NCI-H146 treated with DMSO at 0.1 percent for 48 hours (cell line): Measurements from ENCODE around the gene WWOX.
A peak's percentile ranks its signal among the peaks of the same experiment; 100 is the strongest.

Experiments
- DNase-seq: peaks from one replicate; lab custom pipeline; 2025; ENCODE audit not compliant: unreplicated experiment; lab: John Stamatoyannopoulos, UW

The WWOX gene

DNA sequence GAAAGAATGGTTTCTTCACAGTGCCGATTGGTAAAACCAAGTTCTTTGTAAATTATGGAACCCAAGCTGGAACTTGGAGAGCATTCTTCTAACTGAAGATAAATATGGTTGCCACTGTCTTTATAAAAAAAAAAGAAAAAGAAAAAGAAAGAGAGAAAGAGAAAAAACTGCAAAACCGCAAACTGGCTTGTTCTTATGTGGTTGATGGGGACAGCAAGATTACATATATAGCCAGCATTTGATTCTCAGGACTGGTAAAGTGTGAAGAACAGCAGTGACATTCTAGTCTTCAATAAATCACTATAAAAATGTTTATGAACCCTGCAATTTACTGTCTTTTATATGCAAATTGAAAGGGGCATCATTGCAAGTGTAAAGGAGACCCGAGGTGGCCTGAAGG, 896.0 kb downstream of the WWOX start:
- DNase-seq = no peak

DNA sequence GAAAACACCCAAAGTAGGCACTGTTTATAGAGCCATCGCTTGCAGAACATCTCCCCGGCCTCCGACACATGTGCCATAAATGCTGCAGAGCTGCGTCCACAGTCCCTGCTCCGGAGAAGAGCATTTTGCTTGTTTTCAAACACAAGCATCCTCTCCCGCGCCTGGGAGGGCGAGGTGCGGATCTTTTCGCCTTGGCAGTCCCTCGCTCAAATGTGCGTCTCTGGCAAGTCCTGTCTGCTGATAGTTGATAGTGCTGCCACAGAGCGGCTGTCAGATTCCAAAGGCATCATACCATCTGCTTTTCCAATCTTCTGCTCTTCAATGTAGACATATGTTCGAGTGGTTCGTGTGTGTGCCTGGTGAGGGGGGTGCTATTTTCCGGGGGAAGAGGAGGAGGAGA, 897.3 kb downstream of the WWOX start:
- no peak for DNase-seq

DNA sequence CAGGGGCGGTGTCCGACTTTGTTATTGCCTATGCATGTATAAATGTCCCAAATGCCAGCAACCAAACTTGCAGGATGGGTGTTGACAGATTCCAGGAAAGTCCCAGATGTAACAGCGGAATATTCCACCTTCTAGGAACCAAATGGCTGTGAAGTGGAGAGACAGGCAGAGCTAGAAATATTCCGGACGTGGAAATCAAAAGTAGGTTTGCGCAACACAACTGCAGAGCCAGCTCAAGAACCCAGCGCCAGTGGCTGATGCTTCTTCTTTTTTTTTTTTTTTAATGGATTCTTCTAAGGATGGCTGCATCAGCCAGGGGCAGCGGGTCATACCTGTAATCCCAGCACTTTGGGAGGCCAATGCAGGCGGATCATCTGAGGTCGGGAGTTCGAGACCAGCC, 899.4 kb downstream of the WWOX start:
- no peak for DNase-seq

GRCh38 chr16:79001156-79001967, 901.9 kb downstream of the WWOX start:
- no peak for DNase-seq

DNA sequence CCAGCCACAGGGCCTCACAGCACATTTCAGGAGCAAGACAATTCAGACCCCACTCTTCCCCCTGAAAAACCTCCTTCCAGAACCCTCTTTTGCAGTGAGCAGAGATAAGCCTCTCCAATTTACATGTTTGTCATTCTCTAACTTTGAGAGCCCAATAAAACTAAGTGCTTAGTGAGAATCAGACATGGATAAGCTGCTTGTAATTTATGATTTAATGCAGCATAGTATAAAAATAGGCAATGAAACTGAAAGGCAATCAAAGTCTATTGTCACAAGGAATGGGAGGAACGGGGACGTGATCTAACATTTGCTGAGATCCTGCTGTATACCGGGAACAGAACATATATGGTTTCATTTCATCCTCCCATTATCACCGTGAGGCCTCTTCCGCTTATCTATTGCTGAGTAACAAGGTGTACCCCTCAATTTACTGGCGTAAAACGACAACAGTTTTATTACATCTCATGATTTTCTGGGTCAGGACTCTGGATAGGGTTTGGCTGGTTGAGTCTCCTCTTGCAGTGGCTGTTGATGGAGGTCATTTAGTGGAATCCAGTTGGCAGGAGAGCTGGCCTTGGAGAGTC, 903.7 kb downstream of the WWOX start:
- DNase-seq = no peak

DNA sequence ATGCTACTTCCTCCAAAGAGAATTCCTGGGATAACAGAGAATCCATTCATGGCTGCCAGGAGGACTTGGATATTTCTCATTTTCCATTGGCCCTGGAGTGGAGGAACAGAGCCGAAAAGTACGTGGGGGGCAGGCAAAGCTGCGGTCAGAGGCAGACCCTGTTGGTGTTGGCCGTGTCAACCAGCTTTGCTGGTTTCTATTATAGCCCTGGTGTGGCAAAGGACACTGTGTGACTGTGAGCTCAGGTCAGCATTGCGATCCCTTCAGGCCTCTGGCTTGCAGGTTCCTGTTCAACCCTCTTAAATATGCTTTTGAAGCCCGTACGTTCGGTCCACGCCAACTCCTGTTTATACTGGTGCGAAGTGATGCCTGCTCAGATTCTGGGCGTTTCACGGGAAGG, 904.9 kb downstream of the WWOX start:
- DNase-seq = no peak

DNA sequence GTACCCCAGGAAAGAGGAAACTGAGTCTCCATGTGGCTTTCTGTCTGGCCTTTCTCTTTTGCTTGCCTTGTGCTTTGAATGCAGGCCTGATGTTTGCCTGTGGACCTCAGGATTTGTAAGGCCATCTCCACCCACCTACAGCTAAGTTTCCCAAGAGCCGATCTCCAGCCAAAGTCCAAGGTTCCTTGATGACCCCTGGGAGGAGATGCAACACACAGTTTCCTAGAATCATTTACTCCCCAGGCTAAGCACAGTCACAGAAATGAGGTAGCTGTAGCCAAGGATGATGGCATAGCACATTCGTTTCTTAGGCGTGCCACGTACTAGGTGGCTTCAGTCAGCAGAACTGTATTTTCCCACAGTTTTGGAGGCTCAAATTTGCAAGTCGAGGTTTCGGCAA, 905.6 kb downstream of the WWOX start:
- DNase-seq = no peak

DNA sequence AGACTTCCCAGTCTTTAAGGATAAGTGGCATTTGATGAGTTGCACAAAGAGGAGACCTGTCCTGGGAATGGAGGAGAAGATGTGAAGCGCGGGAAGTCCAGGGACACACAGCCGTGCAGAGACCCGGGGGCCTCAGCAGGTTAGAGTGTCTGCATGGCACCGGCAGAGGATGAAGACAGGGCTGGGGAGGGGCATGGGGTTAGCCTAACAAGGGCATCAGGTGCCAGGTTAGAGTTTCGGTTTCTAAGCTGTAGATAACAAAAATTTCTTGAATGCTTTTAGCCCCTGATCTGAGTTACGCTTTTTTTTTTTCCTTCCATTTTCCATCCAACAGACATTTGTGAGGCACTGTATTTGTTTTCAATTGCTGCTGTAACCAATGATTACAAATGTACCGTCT, 906.8 kb downstream of the WWOX start:
- DNase-seq = no peak

- no peak for DNase-seq
These were observed 907.3 kb downstream of the WWOX start for GRCh38 chr16:79006765-79007164.

GRCh38 chr16:79007614-79008013, 908.2 kb downstream of the WWOX start:
- no peak for DNase-seq

DNA sequence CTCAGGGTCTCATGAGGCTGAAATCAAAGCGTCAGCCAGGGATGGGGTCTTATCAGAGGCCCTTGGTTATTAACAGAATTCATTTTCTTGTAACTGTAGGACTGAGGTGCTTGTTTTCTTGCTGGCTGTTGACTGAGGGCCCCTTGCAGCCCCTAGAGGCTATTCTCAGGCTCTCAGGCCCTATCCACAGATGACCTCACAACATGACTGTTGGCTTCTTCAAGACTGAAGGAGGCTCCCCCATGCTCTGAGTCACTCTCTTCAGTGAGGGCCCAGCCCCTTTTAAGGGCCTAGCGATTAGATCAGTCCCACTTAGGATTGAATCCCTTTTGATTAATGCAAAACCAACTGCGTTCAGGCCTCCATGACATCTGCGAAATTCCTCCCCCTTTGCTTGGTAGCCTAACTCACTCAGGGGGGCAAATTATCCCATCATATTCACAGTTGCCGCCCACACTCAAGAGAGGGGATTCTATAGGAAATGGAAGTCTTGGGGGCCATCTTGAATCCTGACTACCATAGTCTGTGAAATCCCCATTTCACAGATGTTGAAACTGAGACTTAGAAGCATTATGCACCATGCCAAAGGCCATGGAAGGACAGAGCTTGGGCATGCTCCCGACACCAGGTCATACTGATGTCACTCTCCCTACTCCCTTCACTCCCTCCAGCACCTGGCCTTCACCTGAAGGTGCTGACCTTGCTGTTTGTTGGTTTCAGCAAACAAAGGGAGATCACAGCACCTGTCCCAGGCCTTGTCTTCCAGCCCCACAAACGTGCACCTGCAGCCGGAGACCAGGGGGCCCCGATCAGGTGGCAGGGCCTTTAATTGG, 908.8 kb downstream of the WWOX start:
- no peak for DNase-seq

GRCh38 chr16:79008869-79009179, 909.4 kb downstream of the WWOX start:
- peak; percentile 92 for DNase-seq

DNA sequence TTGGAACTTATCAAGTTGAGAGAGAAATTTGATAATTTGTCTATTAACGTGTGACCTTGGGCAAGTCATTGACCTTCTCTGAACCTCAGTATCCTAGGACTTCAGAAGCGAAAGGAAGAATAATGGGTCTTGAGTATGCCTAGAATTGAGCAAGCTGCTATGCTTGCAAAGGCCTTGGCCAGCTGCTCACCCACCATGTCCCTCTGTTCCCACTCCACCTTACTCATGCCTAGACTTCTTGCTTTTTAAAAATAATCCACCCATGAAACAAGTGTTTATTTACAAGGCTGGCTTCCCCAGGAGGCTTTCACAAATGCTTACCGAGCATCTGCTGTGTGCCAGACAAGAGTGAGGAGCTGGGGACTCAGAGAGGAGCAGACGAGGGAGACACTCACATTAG, 910.4 kb downstream of the WWOX start:
- no peak for DNase-seq

- DNase-seq = no peak
These were observed 911.8 kb downstream of the WWOX start for GRCh38 chr16:79011282-79011681.

DNA sequence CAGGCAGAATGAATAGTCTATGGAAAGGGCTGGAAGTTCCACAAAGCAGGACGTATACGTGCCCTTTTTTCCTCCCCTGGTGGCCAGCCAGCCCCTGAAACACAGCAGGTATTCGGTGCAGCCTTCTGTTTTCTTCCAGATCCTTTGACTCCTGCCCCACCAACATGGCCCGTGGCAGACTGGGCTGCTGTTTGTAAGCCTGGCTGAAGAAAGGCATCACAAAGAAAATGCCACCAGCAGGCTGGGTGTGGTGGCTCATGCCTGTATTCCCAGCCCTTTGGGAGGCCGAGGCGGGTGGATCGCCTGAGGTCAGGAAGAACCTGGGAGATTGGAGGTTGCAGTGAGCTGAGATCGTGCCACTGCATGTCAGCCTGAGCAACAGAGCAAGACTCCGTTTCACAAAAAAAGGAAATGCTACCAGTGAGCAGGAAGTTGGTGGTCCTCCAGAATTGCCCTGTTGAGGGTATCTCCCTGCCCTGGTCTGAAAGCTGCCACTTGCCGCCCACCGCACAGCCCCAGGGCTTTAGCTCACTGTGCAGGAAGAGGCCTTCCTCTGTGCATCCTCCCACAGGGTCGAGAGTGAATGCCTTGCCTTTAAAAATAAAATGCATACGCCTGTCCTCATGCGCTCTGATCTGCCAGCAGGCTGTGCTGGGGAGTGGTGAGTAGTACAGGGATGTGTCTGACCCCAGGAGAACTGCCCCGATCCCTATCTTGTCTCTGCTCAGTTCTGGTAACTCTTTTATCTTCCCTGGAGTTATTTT, 913.4 kb downstream of the WWOX start:
- DNase-seq = no peak

GRCh38 chr16:79013930-79014660, 914.6 kb downstream of the WWOX start:
- DNase-seq = no peak

GRCh38 chr16:79018650-79019429, 919.4 kb downstream of the WWOX start:
- DNase-seq = no peak

DNA sequence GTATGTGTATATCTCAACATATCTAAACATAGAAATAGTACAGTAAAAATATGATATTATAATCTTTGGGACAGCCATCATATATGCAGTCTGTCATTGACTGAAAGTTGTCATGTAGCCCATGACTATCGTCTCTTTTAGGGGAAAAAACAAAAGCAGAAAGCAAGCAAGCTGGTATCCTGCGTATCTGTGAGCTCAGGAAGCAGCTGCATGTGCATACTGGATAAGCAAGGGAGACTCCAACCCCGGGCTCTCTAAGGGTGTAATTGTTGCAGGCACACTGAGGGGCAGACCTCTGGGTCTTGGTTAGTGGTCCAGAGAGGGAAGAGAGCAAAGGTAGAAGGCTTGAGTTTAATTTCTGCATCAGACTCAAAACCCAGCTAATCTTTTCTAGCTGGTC, 920.0 kb downstream of the WWOX start:
- DNase-seq = no peak

- DNase-seq = no peak
These were observed 922.7 kb downstream of the WWOX start for GRCh38 chr16:79021991-79022630.

- no peak for DNase-seq
These were observed 926.7 kb downstream of the WWOX start for GRCh38 chr16:79026117-79026516.
